IMR-90 (cell line): ENCODE measurements around the gene RPS27A. TPM values are rescaled to one million over a fixed set of nuclear protein-coding genes. Genes with fewer than 3 reads are reported as not detected.

Source experiments
- ATAC-seq: fragments of 200-7000 bp; cut with Tn5 transposase; 2 replicates; pipeline ENCODE4 v1.9.1; 2020; ENCODE audit warnings: low read depth, mild to moderate bottlenecking, moderate library complexity
- BruUV-seq: library from RNA; stranded (reverse); fragments of 400-500 nt; replicated peaks from 2 replicates; lab custom pipeline; 2021; lab: Mats Ljungman, UMichigan
- CTCF ChIA-PET: fragments of 300-600 bp; formaldehyde crosslinking; extraction: SDS; loops from one replicate; lab custom pipeline; 2021; ENCODE audit warnings: antibody characterized with exemption; lab: Yijun Ruan, JAX
- POLR2A ChIA-PET: fragments of 300-600 bp; sonication (Branson Sonifier 250); formaldehyde crosslinking; loops from one replicate; lab custom pipeline; 2022; ENCODE audit warnings: antibody characterized with exemption; ENCODE audit not compliant: unreplicated experiment; lab: Charles Lee
- DNase-seq: peaks from one replicate; pipeline ENCODE4 v3.0.0; 2013
- H2AFZ ChIP-seq: replicated peaks from 2 replicates; pipeline ENCODE3; 2013; ENCODE audit warnings: low read length, mild to moderate bottlenecking; ENCODE audit not compliant: poor library complexity
- H2AK5ac ChIP-seq: 2 replicates; pipeline ENCODE4 v1.6.1; 2013; ENCODE audit warnings: low read depth, low read length, inconsistent platforms
- H2AK9ac ChIP-seq: replicated peaks from 2 replicates; pipeline ENCODE3; 2013; ENCODE audit warnings: mild to moderate bottlenecking, low read depth, low read length, moderate library complexity; ENCODE audit not compliant: poor library complexity
- H2BK120ac ChIP-seq: 2 replicates; pipeline ENCODE4 v1.6.1; 2013; ENCODE audit warnings: low read depth, low read length, inconsistent platforms
- H2BK15ac ChIP-seq: 3 replicates; pipeline ENCODE4 v1.6.1; 2013; ENCODE audit warnings: low read depth, low read length, inconsistent platforms
- H2BK20ac ChIP-seq: 2 replicates; pipeline ENCODE4 v1.6.1; 2013; ENCODE audit warnings: low read depth, mild to moderate bottlenecking, inconsistent platforms, low read length, moderate library complexity
- H2BK5ac ChIP-seq: 2 replicates; pipeline ENCODE4 v1.6.1; 2013; ENCODE audit warnings: mild to moderate bottlenecking, low read depth, low read length, inconsistent platforms; ENCODE audit not compliant: poor library complexity, severe bottlenecking
- H3K14ac ChIP-seq: replicated peaks from 2 replicates; pipeline ENCODE4 v1.6.1; 2013; ENCODE audit warnings: low read depth, low read length, inconsistent platforms
- H3K18ac ChIP-seq: 2 replicates; pipeline ENCODE4 v1.6.1; 2013; ENCODE audit warnings: low read depth, low read length, control low read depth
- H3K23ac ChIP-seq: 2 replicates; pipeline ENCODE4 v1.6.1; 2013; ENCODE audit warnings: low read depth, low read length, inconsistent platforms
- H3K27ac ChIP-seq: 2 replicates; pipeline ENCODE4 v1.5.1; 2013; ENCODE audit warnings: mild to moderate bottlenecking, control low read depth, low read length; ENCODE audit not compliant: insufficient read depth
- H3K27me3 ChIP-seq: 2 replicates; pipeline ENCODE4 v1.6.1; 2013; ENCODE audit warnings: low read length; ENCODE audit not compliant: control insufficient read depth, insufficient read depth
- H3K36me3 ChIP-seq: 2 replicates; pipeline ENCODE4 v1.6.1; 2013; ENCODE audit warnings: low read length, mixed read lengths; ENCODE audit not compliant: control insufficient read depth, insufficient read depth
- H3K4ac ChIP-seq: 2 replicates; pipeline ENCODE4 v1.6.1; 2013; ENCODE audit warnings: low read depth, low read length, inconsistent platforms
- H3K4me1 ChIP-seq: 2 replicates; pipeline ENCODE4 v1.6.1; 2013; ENCODE audit warnings: low read length, mixed read lengths; ENCODE audit not compliant: control insufficient read depth, insufficient read depth
- H3K4me2 ChIP-seq: 2 replicates; pipeline ENCODE4 v1.6.1; 2013; ENCODE audit warnings: low read depth, mild to moderate bottlenecking, control low read depth, low read length, moderate library complexity
- H3K4me3 ChIP-seq: 2 replicates; pipeline ENCODE4 v1.5.1; 2013; ENCODE audit warnings: low read depth, mild to moderate bottlenecking, control low read depth, low read length, moderate library complexity; ENCODE audit not compliant: insufficient read depth
- H3K56ac ChIP-seq: 2 replicates; pipeline ENCODE4 v1.6.1; 2013; ENCODE audit warnings: low read length, inconsistent platforms; ENCODE audit not compliant: insufficient read depth; ENCODE audit errors: extremely low read depth
- H3K79me1 ChIP-seq, 2 experiments: 2 replicates each; pipeline ENCODE4 v1.6.1; 2013; ENCODE audit warnings: low read length in 2 of 2, inconsistent platforms in 1 of 2, low read depth in 1 of 2
- H3K9ac ChIP-seq: 2 replicates; pipeline ENCODE4 v1.6.1; 2013; ENCODE audit warnings: low read depth, low read length, control low read depth
- H3K9me1 ChIP-seq: 2 replicates; pipeline ENCODE4 v1.6.1; 2013; ENCODE audit warnings: low read length, inconsistent platforms; ENCODE audit not compliant: insufficient read depth
- H3K9me3 ChIP-seq: 2 replicates; pipeline ENCODE4 v1.6.1; 2013; ENCODE audit warnings: low read length; ENCODE audit not compliant: control insufficient read depth, insufficient read depth
- H4K20me1 ChIP-seq: 2 replicates; pipeline ENCODE4 v1.6.1; 2013; ENCODE audit warnings: low read length, inconsistent platforms; ENCODE audit not compliant: insufficient read depth
- H4K5ac ChIP-seq: 2 replicates; pipeline ENCODE4 v1.6.1; 2013; ENCODE audit warnings: mild to moderate bottlenecking, low read depth, low read length, control low read depth
- H4K8ac ChIP-seq, 2 experiments: 2 replicates each; pipeline ENCODE4 v1.6.1; 2013; ENCODE audit warnings: low read depth in 2 of 2, low read length in 2 of 2, control low read depth in 1 of 2, inconsistent platforms in 1 of 2
- H4K91ac ChIP-seq: 2 replicates; pipeline ENCODE4 v1.6.1; 2013; ENCODE audit warnings: low read depth, low read length, inconsistent platforms; ENCODE audit not compliant: insufficient read depth
- BHLHE40 ChIP-seq: fragments of 150-350 bp; IDR thresholded peaks from 2 replicates; pipeline ENCODE4 v1.6.1; 2016; ENCODE audit warnings: mild to moderate bottlenecking, low read depth, low read length
- CEBPB ChIP-seq: IDR thresholded peaks from 2 replicates; pipeline ENCODE4 v1.6.1; 2012; ENCODE audit warnings: low read depth, low read length, improper control_type of control experiment
- CHD1 ChIP-seq: IDR thresholded peaks from 2 replicates; pipeline ENCODE4 v1.6.1; 2012; ENCODE audit warnings: low read depth, low read length, improper control_type of control experiment
- FOS ChIP-seq: fragments of 150-350 bp; IDR thresholded peaks from 2 replicates; pipeline ENCODE4 v1.6.1; 2016; ENCODE audit warnings: low read depth, low read length
- MAFK ChIP-seq: IDR thresholded peaks from 2 replicates; pipeline ENCODE4 v1.6.1; 2012; ENCODE audit warnings: low read depth, low read length, improper control_type of control experiment
- MAZ ChIP-seq: IDR thresholded peaks from 2 replicates; pipeline ENCODE4 v1.6.1; 2012; ENCODE audit warnings: low read depth, mild to moderate bottlenecking, low read length, improper control_type of control experiment, moderate library complexity, borderline replicate concordance
- MXI1 ChIP-seq: IDR thresholded peaks from 2 replicates; pipeline ENCODE4 v1.6.1; 2012; ENCODE audit warnings: low read depth, mild to moderate bottlenecking, low read length, moderate library complexity, borderline replicate concordance
- NFE2L2 ChIP-seq: fragments of 150-350 bp; IDR thresholded peaks from 2 replicates; pipeline ENCODE4 v1.6.1; 2016; ENCODE audit warnings: low read depth, mild to moderate bottlenecking, low read length
- POLR2A ChIP-seq: IDR thresholded peaks from 2 replicates; pipeline ENCODE4 v1.6.1; 2012; ENCODE audit warnings: mild to moderate bottlenecking, low read depth, low read length
- RAD21 ChIP-seq: IDR thresholded peaks from 2 replicates; pipeline ENCODE4 v1.6.1; 2012; ENCODE audit warnings: low read length, improper control_type of control experiment
- RCOR1 ChIP-seq: IDR thresholded peaks from 2 replicates; pipeline ENCODE4 v1.6.1; 2012; ENCODE audit warnings: mild to moderate bottlenecking, low read length, improper control_type of control experiment; ENCODE audit not compliant: insufficient replicate concordance
- RFX5 ChIP-seq: IDR thresholded peaks from 2 replicates; pipeline ENCODE4 v1.8.0; 2012; ENCODE audit warnings: low read depth, mild to moderate bottlenecking, low read length, moderate library complexity
- SMC3 ChIP-seq: fragments of 150-350 bp; IDR thresholded peaks from 2 replicates; pipeline ENCODE4 v1.6.1; 2016; ENCODE audit warnings: low read depth, mild to moderate bottlenecking, antibody characterized with exemption, low read length, moderate library complexity
- WGBS, 2 experiments: methylation state at CpG; one replicate each; pipeline versions ENCODE4 v1.1.5 to v1.1.7; 2013; ENCODE audit warnings: missing lambda C conversion rate in 2 of 2; ENCODE audit not compliant: insufficient read length in 1 of 2; ENCODE audit errors: extremely low coverage in 2 of 2; 5-methylcytosine and 5-hydroxymethylcytosine counted together
- dilution Hi-C: fragments of 300-500 bp; cut with HindIII; formaldehyde crosslinking; loops from one replicate; pipeline ENCODE4 v1.14.3; 2018; ENCODE audit warnings: low sequenced_read_pairs; ENCODE audit not compliant: unreplicated experiment
- in situ Hi-C: fragments of 300-500 bp; cut with MboI; formaldehyde crosslinking; loops from 3 replicates; pipeline ENCODE4 v1.14.3; 2019; ENCODE audit warnings: low sequenced_read_pairs, inconsistent platforms, mixed read lengths
- intact Hi-C: fragments of 100-400 bp; cut with micrococcal nuclease; formaldehyde crosslinking; loops from 2 replicates; pipeline ENCODE4 v1.10.0; 2022
- polyA plus RNA-seq, 3 experiments: library from polyadenylated mRNA; depleted of rRNA; stranded (reverse); fragments of >200 nt; gene quantifications; 2 replicates each; pipeline ENCODE4 v1.2.3, GENCODE V29; 2012; ENCODE audit warnings: low replicate concordance in 1 of 3
- total RNA-seq: library from RNA; depleted of rRNA; stranded (reverse); fragments of >200 nt; gene quantifications from 2 replicates; pipeline ENCODE4 v1.2.3, GENCODE V29; 2012
- TF ChIP-seq, protein P1 (sequence below): fragments of 150-350 bp; IDR thresholded peaks from 2 replicates; pipeline ENCODE4 v1.6.1; 2016; ENCODE audit warnings: low read depth, mild to moderate bottlenecking, low read length, moderate library complexity, borderline replicate concordance
- TF ChIP-seq, protein P2 (sequence below): fragments of 150-350 bp; IDR thresholded peaks from 2 replicates; pipeline ENCODE4 v1.6.1; 2017; ENCODE audit warnings: mild to moderate bottlenecking, antibody characterized with exemption, low read length, low read depth
- TF ChIP-seq, protein P3 (sequence below): conservative IDR thresholded peaks from 2 replicates; pipeline ENCODE4 v1.5.1; 2012; ENCODE audit warnings: mild to moderate bottlenecking, low read depth, low read length, improper control_type of control experiment

The RPS27A gene
- total and polyA plus RNA-seq, 2 of the 4 experiments (the other 2 are of a cell fraction) = 496 to 1,421 TPM

DNA sequence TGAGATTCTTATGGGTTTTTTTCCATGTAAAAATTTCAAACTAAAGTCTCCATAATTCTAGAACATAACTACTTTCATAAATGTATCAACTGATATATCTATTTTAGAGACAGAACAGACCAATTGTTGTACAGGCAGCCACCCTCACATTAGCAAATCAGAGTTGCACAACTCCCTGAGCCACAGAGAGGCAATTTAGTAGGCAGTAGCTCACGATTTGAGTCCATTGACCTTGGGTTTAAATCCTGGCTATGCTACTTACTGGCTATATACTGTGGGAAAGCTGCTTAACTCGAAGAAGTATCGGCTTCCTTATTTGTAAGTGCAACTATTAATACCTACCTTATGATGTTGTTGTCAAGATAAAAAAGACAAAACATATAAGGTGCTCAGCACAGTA lies 20.3 kb downstream of the RPS27A start:
- no peaks in the 10 kb centered on the region for H4K20me1 ChIP-seq
- no peak for TF ChIP-seq FOS
- no peak for TF ChIP-seq POLR2A
- TF ChIP-seq RCOR1 = no peak
- no peak for TF ChIP-seq MAZ
- TF ChIP-seq NFE2L2 = no peak
- TF ChIP-seq, protein P1, sequence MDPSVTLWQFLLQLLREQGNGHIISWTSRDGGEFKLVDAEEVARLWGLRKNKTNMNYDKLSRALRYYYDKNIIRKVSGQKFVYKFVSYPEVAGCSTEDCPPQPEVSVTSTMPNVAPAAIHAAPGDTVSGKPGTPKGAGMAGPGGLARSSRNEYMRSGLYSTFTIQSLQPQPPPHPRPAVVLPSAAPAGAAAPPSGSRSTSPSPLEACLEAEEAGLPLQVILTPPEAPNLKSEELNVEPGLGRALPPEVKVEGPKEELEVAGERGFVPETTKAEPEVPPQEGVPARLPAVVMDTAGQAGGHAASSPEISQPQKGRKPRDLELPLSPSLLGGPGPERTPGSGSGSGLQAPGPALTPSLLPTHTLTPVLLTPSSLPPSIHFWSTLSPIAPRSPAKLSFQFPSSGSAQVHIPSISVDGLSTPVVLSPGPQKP = no peak
- TF ChIP-seq CEBPB = no peak
- TF ChIP-seq, protein P2, sequence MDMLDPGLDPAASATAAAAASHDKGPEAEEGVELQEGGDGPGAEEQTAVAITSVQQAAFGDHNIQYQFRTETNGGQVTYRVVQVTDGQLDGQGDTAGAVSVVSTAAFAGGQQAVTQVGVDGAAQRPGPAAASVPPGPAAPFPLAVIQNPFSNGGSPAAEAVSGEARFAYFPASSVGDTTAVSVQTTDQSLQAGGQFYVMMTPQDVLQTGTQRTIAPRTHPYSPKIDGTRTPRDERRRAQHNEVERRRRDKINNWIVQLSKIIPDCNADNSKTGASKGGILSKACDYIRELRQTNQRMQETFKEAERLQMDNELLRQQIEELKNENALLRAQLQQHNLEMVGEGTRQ = no peak
- TF ChIP-seq RFX5 = no peak
- TF ChIP-seq MAFK = no peak
- TF ChIP-seq CHD1 = no peak
- TF ChIP-seq RAD21 = no peak
- no peak for TF ChIP-seq BHLHE40
- TF ChIP-seq SMC3 = no peak
- TF ChIP-seq, protein P3, sequence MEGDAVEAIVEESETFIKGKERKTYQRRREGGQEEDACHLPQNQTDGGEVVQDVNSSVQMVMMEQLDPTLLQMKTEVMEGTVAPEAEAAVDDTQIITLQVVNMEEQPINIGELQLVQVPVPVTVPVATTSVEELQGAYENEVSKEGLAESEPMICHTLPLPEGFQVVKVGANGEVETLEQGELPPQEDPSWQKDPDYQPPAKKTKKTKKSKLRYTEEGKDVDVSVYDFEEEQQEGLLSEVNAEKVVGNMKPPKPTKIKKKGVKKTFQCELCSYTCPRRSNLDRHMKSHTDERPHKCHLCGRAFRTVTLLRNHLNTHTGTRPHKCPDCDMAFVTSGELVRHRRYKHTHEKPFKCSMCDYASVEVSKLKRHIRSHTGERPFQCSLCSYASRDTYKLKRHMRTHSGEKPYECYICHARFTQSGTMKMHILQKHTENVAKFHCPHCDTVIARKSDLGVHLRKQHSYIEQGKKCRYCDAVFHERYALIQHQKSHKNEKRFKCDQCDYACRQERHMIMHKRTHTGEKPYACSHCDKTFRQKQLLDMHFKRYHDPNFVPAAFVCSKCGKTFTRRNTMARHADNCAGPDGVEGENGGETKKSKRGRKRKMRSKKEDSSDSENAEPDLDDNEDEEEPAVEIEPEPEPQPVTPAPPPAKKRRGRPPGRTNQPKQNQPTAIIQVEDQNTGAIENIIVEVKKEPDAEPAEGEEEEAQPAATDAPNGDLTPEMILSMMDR = no peak
- TF ChIP-seq MXI1 = no peak
- no peak overlapping the region for H2BK5ac ChIP-seq
- H3K9me3 ChIP-seq = no peaks in the 10 kb centered on the region
- H4K8ac ChIP-seq = no peak overlapping the region
- no peak overlapping the region for H2BK15ac ChIP-seq
- no peak overlapping the region for H2AK5ac ChIP-seq
- no CpG with 5 or more reads among the region's 3 CpGs for WGBS, 2 experiments
- H3K4me2 ChIP-seq = no peak overlapping the region
- peaks cover 0 to 2% of the 10 kb centered on the region in 2 experiments; a peak in 1 of 4 replicates for H3K79me1 ChIP-seq
- no peak overlapping the region for H3K23ac ChIP-seq
- no peak overlapping the region for H3K18ac ChIP-seq
- in situ Hi-C loops = no loop called here
- no peaks in the 10 kb centered on the region for H3K27me3 ChIP-seq
- no peak overlapping the region for H3K56ac ChIP-seq
- H4K5ac ChIP-seq = no peak overlapping the region
- no peak overlapping the region for H3K4ac ChIP-seq
- DNase-seq (no peak), ATAC-seq (no peak)
- H3K4me1 ChIP-seq = no peaks in the 10 kb centered on the region
- H3K9ac ChIP-seq = no peak overlapping the region
- no peak overlapping the region for H3K14ac ChIP-seq
- H3K9me1 ChIP-seq = 0 out of 2 replicates have a peak, but pooled peaks cover 3% of the 10 kb centered on the region
- dilution Hi-C loops = no loop called here
- BruUV-seq = no TSS peak
- intact Hi-C loops = no loop called here
- ChIA-PET CTCF (no interaction called here), POLR2A (no interaction called here)
- H4K91ac ChIP-seq = no peak overlapping the region
- no peak overlapping the region for H2BK20ac ChIP-seq
- H3K36me3 ChIP-seq = peaks cover 23% of the 10 kb centered on the region
- no peak overlapping the region for H3K27ac ChIP-seq
- H2AFZ ChIP-seq = no peak overlapping the region
- H2AK9ac ChIP-seq = no peak overlapping the region
- no peak overlapping the region for H3K4me3 ChIP-seq
- H2BK120ac ChIP-seq = no peak overlapping the region
